ENCODE data around the gene AUH.

- TF ChIP-seq EZH2 (IDR thresholded peaks at IDR 0.05; ENCODE audit: borderline replicate concordance, insufficient read depth, low read depth, low read length, poor library complexity, severe bottlenecking) (no peak), CTCF (IDR thresholded peaks at IDR 0.05) (no peak)
Measured at GRCh38 chr9:91316093-91316492, 45.6 kb downstream of the AUH start.

All from B cell (primary cell).